Skin epidermis (tissue), 12 donors: Measurements from ENCODE around the gene PYHIN1.

Experiments
- H3K27ac ChIP-seq, 21 experiments: fragments of 200-600 bp; sonication (generic) in 11 of 21; one replicate each; pipeline ENCODE4 v1.5.0; 2020; ENCODE audit warnings: mild to moderate bottlenecking in 3 of 21, inconsistent platforms in 2 of 21, moderate library complexity in 2 of 21
- H3K4me3 ChIP-seq, 7 experiments: fragments of 200-600 bp; sonication (generic) in 2 of 7; one replicate each; pipeline ENCODE4 v1.5.0; 2020; ENCODE audit warnings: inconsistent platforms in 2 of 7, mild to moderate bottlenecking in 2 of 7, moderate library complexity in 1 of 7

The PYHIN1 gene

DNA sequence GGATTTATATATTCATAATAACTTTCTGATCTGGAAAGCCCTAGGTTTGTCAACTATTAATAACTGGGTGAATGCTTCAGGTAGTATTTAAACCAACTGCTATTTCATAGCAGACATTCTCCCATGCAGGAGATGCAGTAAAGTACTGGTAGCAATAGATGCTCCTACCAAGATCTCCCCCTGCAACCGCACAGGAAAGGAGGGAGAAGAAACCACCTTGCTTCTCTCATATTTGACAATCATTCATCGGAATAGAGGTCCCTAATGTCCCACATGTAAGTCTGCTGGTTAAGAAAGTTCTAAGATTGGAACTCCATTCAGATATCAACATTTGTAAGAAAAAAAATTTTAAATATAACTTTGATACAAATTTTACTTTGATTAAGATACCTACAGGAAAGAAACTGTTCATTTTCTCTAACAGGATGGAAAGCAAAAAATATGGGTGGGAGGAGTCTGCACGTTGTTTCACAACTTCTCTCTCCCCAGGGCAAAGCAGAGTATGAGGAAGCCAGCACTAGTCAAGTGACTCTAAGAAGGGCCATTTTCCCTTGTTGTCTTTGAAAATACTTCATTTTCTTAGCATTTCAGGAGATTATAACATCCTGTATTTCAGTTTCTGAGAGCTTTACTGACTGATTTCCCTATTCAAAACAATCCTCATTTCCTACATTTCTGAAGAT, at the start of gene PYHIN1:
Gene PYHIN1, plus strand, starts transcription at position 498 of the 683 bp plus-strand sequence. CDS start 5,359 bp downstream, outside the sequence.
- Histone ChIP-seq H3K27ac (peak within 1 kb of the TSS in 12 of 21 experiments; percentile 4 to 90 (median 64)), H3K4me3 (peak within 1 kb of the TSS in 6 of 7 experiments; percentile 4 to 31 (median 25))

DNA sequence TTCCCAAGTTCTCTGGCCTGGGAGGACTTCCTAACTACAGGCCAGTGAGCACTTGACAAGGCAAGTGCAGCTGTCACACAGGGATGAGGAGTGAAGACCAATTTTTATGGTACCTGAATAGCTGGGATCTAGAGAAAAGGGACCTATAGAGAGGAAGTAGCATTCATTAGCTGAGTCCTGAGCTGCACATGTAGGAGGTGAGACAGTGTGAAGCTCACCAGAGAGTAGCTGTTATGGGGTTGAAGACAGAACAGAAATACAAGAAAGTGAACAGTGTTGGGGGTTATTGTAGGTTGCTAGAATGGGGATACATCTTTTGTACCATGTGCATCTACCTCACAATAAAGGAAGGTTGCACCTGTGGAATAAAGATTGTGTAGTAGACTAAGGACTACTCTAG, 37.7 kb upstream of the PYHIN1 start:
- no peak overlapping the region for H3K27ac ChIP-seq
- no peak overlapping the region for H3K4me3 ChIP-seq

DNA sequence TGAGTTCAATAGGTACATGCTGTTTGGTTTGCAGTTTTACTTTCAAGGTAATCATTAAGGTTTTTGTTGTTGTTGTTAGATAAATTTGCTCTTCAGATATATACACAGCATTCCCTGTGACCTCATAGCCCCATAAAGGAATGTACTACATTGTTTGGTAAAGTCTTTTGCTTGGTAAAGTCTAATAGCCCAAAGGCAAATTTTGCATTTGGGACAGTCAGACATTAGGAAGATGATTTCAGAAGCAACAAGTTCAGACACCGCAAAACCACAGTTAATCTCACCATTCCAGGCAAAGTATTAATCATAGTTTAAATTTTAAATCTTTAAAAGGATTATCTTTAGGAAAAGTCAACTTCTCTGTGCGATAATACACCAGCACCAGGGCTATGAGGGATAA, 32.6 kb upstream of the PYHIN1 start:
- Histone ChIP-seq H3K27ac (no peak overlapping the region), H3K4me3 (no peak overlapping the region)

DNA sequence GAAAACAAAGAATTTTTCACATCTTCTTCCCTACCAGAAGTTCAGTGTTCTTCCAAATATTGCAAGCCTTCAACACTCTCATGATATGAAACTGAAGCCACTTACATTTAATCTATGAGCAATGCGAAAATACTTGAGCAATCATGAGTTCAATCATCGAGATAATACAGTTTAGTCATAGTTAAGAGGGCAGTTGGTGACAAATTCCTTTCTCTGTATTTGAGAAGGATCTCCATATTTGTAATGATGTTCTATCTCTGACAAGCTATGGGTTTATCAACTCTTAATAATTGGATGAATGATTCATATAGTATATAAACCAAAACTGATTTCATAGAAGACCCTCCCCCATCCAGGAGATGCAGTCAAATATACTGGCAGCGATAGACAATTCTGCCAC, 29.7 kb upstream of the PYHIN1 start:
- H3K4me3 ChIP-seq = no peak overlapping the region
- no peak overlapping the region for H3K27ac ChIP-seq

DNA sequence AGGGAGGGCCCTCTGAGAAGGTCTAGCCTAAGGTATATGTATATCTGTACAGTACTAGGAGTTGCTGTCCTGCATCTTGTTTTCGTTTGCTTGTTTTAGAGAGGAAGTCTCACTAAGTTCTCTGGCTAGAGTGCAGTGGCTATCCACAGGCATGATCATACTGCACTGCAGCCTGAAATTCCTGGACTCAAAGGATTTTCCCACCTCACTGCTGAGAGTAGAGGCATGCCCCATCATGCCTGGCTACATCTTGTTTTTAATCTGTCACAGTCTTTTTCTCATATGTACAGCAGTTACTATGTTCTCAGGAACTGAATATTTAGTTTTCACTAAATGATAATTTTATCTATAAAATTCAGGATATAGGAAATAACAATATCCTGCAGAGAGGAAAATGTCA, 15.3 kb upstream of the PYHIN1 start:
- Histone ChIP-seq H3K27ac (no peak overlapping the region), H3K4me3 (no peak overlapping the region)

DNA sequence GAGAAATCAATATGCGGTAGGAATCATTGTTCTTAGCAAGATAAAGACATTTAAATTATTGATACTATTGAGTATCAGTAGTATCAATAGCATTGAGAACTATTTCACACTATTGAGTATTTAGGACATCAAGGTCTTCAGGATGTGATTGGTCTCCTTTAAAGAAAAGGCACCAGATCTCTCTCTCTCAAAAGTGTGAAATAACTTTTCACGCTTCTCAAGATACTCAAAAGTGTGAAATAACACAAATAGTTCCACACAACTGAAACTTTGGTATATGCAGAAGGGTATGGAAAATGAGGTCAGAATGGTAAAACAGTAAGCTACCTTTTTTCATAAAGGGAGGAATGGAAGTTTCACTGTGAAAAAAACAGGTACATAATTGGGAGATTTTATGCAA, 6.7 kb upstream of the PYHIN1 start:
- Histone ChIP-seq H3K27ac (no peak overlapping the region), H3K4me3 (no peak overlapping the region)

DNA sequence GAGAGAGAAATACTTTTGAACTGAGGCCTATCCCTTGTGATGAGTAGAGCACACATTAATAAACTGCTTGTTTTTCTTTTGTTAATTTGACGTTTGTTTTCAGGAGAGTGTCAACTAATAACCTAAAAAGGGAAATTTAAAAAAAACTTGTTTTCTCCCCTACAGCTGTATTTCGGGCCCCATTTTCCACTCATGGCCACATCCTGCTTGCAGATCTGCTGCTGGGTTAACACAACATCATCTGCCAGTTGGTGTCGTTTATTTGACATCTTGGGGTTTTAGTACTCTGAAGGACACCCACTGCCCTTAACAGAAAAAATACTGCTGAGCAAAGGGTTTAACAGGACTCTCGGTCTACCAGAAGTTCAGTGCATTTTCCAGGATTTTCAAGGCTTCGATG, 848 bp upstream of the PYHIN1 start:
- no peak overlapping the region for H3K4me3 ChIP-seq
- peak overlapping the region in 12 of 21 experiments; percentile 4 to 90 (median 58) for H3K27ac ChIP-seq

DNA sequence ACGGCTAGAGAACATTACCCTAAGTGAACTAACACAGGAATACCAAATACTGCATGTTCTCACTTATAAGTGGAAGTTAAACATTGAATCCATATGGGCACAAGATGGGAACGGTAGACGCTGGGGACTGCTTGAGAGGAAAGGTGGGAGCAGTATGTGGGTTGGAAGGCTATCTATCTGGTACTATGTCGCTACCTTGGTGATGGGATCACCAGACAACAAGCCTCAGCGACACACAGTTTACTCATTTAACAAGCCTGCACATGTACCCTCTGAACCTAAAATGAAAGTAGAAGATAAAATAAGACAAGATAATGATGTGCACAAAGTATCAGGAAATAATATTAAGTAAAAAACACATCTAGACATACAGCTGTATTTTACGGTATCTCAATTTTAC, 819 bp downstream of the PYHIN1 start:
- Histone ChIP-seq H3K4me3 (peak overlapping the region in 6 of 7 experiments; percentile 4 to 31 (median 25)), H3K27ac (peak overlapping the region in 8 of 21 experiments; percentile 56 to 90 (median 73))

DNA sequence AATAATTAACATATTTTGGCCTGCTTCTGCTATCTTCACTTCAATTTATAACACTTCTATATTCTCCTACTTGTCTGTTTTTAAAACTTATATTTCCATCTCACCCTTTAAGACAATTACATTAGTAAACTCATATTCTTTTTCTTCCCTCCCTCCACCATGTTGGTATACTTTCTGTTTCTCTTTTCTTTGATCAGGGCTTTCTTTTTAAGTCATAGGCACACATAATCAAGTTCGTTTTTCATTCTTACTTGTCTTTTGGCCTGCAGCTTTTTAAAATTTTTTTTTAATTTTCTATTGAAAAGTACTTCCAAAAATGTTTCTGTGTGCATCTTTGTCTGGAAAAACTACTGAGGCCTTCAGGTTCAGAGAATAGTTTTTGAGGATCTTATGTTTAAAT, 2.3 kb downstream of the PYHIN1 start:
- H3K4me3 ChIP-seq = peak overlapping the region in 3 of 7 experiments; percentile 27 to 31 (median 28)
- H3K27ac ChIP-seq = peak overlapping the region in 2 of 21 experiments; percentile 14 to 61

DNA sequence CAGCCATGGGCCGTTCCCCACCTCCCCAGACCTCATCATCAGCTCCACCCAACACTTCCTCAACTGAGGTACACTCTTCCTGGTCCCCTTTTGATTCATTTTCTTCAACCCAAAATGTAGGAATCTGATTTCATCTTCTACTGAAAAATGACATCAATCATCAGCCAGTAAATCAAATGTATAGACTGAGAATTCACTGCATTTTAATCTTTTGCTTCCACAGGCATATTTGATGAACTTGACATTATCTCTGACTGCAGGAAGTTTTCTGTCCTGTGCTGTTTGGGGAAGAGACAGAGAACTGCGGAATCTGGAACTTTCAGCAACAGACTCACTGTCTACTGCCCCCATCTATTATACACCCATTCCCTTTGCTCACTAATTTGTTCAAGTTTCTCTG, 7.8 kb downstream of the PYHIN1 start:
- Histone ChIP-seq H3K4me3 (no peak overlapping the region), H3K27ac (no peak overlapping the region)

DNA sequence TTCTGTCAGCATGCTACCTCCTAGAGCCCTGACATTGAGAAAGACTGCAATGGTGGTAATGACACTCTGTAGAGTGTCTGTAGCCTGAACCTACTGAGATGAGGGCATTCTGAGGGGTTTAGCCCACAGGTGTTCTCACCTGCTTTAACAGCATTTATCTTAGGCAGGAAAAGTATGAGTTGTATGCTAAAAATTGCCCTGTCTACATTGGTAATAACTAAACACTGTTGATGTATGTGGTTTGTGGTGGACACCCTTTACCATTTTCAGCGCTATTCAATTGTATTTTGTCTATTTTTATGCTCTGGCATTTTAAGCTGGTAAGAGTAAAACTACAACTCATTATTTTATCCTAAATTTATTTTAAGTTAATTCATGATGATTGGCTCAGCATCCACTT, 10.0 kb downstream of the PYHIN1 start:
- no peak overlapping the region for H3K4me3 ChIP-seq
- no peak overlapping the region for H3K27ac ChIP-seq

DNA sequence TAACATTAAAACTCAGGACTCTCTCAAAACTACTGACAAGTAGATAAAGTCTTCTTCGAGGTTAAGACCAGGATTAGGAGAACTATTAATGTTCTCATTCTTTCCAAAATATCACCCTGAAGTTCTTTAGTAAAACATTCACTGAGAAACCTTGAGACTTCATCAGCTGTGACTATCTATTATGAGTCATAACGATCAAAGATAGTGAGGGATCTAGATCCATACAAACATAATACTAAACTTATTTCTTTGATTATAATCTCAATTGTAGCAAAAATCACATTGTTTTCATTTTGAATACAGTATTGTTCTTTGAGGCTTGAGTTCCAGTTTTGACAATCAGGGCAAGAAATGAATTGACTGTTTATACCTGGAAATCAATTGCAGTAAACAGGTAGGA, 11.1 kb downstream of the PYHIN1 start:
- Histone ChIP-seq H3K27ac (no peak overlapping the region), H3K4me3 (no peak overlapping the region)

DNA sequence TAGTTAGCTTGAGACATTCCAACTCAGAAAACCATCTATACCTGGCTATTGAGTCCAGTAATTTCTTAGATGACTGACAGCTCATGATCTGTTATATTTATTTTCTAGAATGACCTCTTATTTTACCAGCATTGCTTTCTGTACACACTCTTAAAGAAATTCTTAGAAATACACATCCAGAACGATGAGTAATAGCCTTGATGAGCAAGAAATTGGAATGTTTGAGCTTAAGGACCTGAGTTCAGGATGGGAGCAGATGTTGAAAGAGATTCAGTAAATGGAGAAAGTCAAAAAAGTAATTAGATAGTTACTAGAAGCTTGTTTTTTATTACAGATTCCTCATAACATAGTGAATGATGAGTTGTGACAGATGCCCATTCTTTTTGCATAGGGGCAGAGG, 11.7 kb downstream of the PYHIN1 start:
- Histone ChIP-seq H3K27ac (no peak overlapping the region), H3K4me3 (no peak overlapping the region)

DNA sequence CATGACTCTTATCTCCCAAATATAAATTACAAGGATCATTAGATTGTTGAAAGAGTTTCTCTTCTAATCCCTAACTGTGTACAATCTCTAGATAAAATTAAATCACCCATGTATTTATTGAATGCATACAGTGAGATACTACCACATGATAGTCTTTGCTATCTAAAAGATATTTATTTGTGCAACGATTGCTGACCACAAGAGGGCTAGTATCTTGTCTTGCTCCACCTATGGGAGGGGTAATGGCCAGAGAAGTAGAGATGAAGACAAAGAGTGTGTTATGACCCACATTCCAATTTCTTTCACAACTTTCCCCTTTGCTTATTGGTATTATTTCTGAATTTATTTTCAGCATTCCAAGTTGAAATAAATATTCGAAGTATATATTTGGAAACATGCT, 13.7 kb downstream of the PYHIN1 start:
- Histone ChIP-seq H3K4me3 (no peak overlapping the region), H3K27ac (no peak overlapping the region)

DNA sequence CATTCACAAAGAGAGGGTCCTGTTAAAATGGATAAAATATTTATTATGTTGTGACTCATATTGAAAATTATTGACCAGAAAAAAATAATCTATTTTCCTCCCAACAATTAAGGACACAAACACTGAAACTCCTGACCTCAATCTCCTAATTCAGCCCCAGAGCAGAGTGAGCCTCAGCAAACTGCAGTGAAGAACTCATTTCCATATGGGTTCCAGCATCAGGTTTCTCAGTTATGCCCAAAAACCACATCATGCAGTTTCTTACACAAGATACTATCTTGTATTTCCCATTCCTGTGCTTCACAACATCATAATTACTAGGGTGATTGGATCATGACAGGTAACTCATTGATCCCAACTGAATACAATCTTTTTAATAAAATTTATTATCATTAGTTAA, 15.4 kb downstream of the PYHIN1 start:
- H3K4me3 ChIP-seq = no peak overlapping the region
- no peak overlapping the region for H3K27ac ChIP-seq

DNA sequence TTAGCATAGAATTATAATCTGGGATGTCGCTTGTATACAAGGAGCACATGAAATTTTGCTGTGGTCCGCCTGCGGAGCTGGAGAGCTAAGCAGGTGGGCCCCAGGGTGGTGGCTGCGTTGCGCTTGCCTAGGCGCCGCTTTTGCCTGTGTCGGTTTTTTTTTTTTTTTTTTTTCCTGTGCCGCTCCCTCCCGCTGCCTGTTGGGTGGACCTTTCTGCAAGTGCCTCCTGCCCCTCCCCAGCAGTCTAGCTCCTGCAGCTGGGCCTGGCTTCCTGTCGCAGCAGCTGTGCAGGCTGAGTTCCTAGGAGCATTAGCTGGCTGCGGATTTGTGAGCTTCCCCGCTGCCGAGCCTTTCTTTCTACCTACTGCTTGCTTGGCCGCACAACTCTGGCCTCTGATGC, 20.6 kb downstream of the PYHIN1 start:
- Histone ChIP-seq H3K27ac (no peak overlapping the region), H3K4me3 (no peak overlapping the region)

DNA sequence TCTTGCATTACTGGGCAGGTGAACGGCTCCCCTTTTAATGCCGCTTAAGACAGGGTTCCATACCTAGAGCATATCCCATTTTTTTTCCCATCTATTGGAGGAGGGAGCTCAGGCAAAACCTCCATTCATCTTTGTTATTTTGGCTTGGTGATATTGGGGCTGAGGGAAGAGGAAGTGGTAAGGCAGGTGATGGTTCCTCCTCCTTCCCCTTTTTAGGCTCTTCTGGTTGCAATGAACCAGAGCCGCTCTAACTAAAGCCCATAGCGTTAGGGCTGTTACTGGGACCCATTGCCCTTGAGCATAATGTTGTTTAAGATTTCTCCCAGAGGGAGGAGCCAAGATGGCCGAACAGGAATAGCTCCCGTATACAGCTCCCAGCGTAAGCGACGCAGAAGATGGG, 21.1 kb downstream of the PYHIN1 start:
- Histone ChIP-seq H3K27ac (no peak overlapping the region), H3K4me3 (no peak overlapping the region)

DNA sequence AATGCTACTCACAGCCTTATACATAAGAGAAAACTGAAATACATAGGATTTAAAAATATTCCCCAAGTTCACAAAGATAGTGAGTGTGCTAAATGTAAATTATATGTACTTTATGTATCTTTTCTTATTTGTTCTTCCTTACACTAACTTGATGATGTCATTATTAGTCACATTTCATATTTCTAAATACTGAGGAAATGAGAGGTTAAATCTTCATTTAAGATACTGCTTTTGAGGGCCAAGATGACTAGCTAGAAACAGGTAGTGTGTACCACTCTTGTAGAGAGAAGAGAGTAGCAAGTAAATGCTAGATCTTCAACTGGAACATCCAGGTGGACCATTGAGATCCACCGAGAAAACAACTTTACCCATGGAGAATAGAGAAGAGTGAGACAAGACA, 29.8 kb downstream of the PYHIN1 start:
- no peak overlapping the region for H3K27ac ChIP-seq

DNA sequence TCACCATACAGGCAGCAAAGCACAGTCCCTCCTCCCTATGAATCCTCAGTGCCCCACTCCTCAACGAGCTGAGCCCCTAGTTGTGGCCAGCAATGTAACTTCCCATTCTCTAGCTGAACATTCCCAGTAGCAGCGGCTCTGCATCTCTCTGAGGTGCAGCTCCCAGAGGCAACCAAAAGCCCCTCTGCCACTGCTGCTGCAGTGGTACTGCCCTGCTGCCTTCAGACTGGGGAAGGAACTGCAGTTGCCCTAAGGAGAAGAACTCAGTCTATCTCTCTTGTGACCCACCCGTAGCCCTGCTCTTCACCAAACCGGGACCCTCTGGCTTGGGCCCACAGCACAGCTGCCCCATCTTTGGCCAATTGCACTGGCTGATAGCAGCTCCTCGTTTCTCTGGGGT, 31.6 kb downstream of the PYHIN1 start:
- H3K4me3 ChIP-seq = no peak overlapping the region
- no peak overlapping the region for H3K27ac ChIP-seq

More for the DNA sequence above, 29.8 kb downstream of the PYHIN1 start:
- H3K4me3 ChIP-seq = no peak overlapping the region

DNA sequence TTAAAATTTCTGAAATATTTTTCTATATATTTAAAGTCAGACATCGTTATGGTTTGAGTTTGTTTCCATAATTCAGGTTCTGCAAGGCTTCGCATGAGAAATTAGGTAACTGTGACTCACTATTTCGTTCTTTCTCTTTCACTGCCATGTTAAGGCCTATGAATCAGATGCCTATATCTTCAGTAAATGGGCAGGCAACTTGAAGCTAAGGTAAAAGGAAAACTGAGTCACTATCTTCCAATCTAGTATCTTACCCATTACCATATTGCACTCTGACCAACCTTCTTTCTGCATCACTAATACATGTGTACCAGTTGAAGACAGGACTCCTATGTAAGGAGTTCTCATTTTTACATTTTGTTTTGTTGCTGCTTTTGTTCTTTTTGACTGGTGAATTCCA, 37.8 kb downstream of the PYHIN1 start:
- Histone ChIP-seq H3K4me3 (no peak overlapping the region), H3K27ac (no peak overlapping the region)

DNA sequence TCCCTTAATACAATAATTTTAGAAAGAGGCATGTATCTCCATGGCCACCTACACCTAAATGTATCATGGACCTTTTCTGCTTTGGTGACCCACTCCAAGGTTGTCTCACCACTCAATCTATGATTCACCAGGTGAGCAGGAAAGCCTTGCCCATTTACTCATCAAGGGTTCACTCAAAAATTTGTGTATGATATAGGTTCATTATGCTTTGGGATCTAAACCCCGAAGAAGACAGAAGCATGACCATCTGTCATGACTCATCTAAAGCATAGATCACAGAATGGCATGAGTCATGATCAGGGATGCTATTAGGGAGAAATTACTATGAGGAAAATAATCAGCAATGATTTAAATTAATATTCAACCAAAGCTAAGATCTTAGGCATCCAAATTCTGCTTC, 38.5 kb downstream of the PYHIN1 start:
- Histone ChIP-seq H3K27ac (no peak overlapping the region), H3K4me3 (no peak overlapping the region)

DNA sequence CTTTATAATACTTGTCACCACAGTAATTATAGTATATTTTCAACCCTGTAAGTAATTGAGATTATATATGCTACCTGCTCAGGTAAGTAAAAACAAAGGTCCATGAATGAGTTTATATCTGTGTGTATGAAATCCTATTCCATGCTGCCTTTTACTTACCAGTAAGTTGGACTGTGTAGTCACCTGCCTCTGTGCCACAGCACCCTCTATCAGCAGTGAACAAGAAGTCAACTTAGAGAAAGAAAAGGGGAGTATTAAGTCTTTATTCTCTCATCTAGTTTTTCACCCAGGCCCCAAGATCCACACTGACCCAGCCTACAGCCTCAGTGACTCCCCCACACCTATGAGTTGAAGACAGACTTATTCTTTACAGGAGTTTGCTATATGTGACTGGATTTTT, 41.5 kb downstream of the PYHIN1 start:
- no peak overlapping the region for H3K27ac ChIP-seq
- H3K4me3 ChIP-seq = no peak overlapping the region
